ENCODE results near the gene AGK.

The AGK gene

DNA sequence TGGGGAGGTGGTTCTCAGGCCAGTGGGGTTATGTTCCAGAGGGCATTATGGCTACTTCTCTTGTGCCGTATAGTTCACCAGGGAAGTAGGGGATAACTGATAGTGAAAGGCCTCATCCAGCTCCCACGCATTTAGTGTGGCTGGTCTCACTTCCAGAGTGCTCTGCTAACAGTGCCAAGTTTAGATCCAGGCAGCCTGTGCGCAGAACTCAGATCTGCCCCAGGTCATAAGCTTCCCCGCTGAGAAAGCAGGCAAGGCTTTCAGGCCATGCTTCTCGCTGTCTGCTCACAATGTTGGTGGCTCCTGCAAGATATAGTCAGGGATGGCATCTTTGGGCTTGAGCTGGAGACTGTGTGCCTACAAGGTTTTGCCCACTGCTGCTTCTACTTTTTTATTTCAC, 11.3 kb downstream of the AGK start:
- H3K27me3 ChIP-seq (ENCODE audit: low read length), result no peaks in the 10 kb centered on the region
- H3K9me2 ChIP-seq (replicated peaks; ENCODE audit: insufficient read depth, low read length), result no peaks in the 10 kb centered on the region
- peaks cover 9% of the 10 kb centered on the region; the same call in 1 of the 2 replicates for H3K36me3 ChIP-seq (ENCODE audit: low read length)
- no peak overlapping the region for H3K9ac ChIP-seq (ENCODE audit: low read length)
- H3K4me3 ChIP-seq (ENCODE audit: insufficient read depth, low read length, poor library complexity, severe bottlenecking), result no peak overlapping the region
- no peak overlapping the region for H2AFZ ChIP-seq (ENCODE audit: low read depth, low read length, severe bottlenecking)
- TF ChIP-seq, protein P1, sequence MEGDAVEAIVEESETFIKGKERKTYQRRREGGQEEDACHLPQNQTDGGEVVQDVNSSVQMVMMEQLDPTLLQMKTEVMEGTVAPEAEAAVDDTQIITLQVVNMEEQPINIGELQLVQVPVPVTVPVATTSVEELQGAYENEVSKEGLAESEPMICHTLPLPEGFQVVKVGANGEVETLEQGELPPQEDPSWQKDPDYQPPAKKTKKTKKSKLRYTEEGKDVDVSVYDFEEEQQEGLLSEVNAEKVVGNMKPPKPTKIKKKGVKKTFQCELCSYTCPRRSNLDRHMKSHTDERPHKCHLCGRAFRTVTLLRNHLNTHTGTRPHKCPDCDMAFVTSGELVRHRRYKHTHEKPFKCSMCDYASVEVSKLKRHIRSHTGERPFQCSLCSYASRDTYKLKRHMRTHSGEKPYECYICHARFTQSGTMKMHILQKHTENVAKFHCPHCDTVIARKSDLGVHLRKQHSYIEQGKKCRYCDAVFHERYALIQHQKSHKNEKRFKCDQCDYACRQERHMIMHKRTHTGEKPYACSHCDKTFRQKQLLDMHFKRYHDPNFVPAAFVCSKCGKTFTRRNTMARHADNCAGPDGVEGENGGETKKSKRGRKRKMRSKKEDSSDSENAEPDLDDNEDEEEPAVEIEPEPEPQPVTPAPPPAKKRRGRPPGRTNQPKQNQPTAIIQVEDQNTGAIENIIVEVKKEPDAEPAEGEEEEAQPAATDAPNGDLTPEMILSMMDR (IDR thresholded peaks at IDR 0.05; ENCODE audit: insufficient read depth, low read length, poor library complexity, severe bottlenecking), result no peak
- TF ChIP-seq EZH2phosphoT487 (conservative IDR thresholded peaks at IDR 0.05; ENCODE audit: low read length), result no peak
- H4K20me1 ChIP-seq (ENCODE audit: low read depth, low read length), result no peaks in the 10 kb centered on the region
- H3F3A ChIP-seq (ENCODE audit: insufficient read depth), result no peaks in the 10 kb centered on the region
- peaks cover 7% of the 10 kb centered on the region; the same call in 1 of the 2 replicates for H3K9me3 ChIP-seq (ENCODE audit: insufficient read depth, low read length)
- no peak overlapping the region for H3K4me2 ChIP-seq (ENCODE audit: low read depth, low read length, poor library complexity, severe bottlenecking)
- H3K27ac ChIP-seq (ENCODE audit: low read depth, low read length), result no peak overlapping the region
- H3K79me2 ChIP-seq (ENCODE audit: insufficient read depth, low read length), result no peaks in the 10 kb centered on the region

DNA sequence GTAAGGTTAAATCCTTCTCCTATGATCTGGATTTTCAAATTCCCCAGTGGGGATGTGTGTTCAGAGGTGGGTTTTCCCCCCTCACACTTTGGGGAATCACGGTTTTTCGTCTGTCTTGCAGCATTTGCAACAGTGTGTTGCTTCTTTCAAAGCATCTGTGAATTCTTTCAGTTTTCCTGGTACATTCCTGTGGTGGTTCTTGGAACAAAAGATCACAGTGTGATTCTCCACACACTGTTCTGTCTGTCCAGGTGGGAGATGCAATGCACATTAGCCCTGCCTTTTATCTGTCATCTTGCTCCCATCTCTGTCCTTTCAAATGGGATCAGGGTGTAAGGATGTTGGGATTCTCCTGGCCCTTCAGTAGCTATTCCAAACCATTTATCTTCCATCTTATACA, 11.8 kb downstream of the AGK start:
- no peak overlapping the region for H3K9ac ChIP-seq (ENCODE audit: low read length)
- no peaks in the 10 kb centered on the region for H3K27me3 ChIP-seq (ENCODE audit: low read length)
- H3K9me2 ChIP-seq (replicated peaks; ENCODE audit: insufficient read depth, low read length), result no peaks in the 10 kb centered on the region
- H3K4me3 ChIP-seq (ENCODE audit: insufficient read depth, low read length, poor library complexity, severe bottlenecking), result no peak overlapping the region
- peaks cover 9% of the 10 kb centered on the region; the same call in 1 of the 2 replicates for H3K36me3 ChIP-seq (ENCODE audit: low read length)
- no peak for TF ChIP-seq EZH2phosphoT487 (conservative IDR thresholded peaks at IDR 0.05; ENCODE audit: low read length)
- TF ChIP-seq, protein P1 (IDR thresholded peaks at IDR 0.05; ENCODE audit: insufficient read depth, low read length, poor library complexity, severe bottlenecking), result no peak
- no peak overlapping the region for H3K4me2 ChIP-seq (ENCODE audit: low read depth, low read length, poor library complexity, severe bottlenecking)
- H3K9me3 ChIP-seq (ENCODE audit: insufficient read depth, low read length), result peaks cover 7% of the 10 kb centered on the region; the same call in 1 of the 2 replicates
- H3K27ac ChIP-seq (ENCODE audit: low read depth, low read length), result no peak overlapping the region
- no peak overlapping the region for H2AFZ ChIP-seq (ENCODE audit: low read depth, low read length, severe bottlenecking)
- H4K20me1 ChIP-seq (ENCODE audit: low read depth, low read length), result no peaks in the 10 kb centered on the region
- H3F3A ChIP-seq (ENCODE audit: insufficient read depth), result no peaks in the 10 kb centered on the region
- H3K79me2 ChIP-seq (ENCODE audit: insufficient read depth, low read length), result no peaks in the 10 kb centered on the region

DNA sequence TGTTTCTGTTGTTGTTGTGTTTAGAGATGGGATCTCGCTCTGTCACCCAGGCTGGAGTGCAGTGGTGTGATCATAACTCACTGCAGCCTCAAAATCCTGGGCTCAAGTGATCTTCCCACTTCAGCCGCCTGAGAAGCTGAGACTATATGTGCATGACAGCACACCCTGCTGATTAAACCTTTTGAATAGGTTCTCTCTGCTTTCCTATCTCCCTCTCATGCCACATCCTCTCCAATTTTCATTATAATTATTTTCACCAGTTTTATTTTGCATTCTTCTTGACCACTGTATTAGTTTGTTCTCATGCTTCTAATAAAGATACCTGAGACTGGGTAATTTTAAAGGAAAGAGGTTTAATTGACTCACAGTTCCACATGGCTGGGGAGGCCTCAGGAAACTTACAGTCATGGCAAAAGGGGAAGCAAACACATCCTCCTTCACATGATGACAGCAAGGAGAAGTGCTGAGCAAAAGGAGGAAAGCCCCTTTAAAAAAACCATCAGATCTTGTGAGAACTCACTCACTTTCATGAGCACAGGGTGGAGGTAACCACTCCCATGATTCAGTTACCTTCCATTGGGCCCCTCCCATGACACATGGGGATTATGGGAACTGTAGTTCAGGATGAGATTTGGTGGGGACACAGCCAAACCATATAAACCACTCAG, 12.9 kb downstream of the AGK start:
- H3K4me3 ChIP-seq (ENCODE audit: insufficient read depth, low read length, poor library complexity, severe bottlenecking), result no peak overlapping the region
- H3K4me2 ChIP-seq (ENCODE audit: low read depth, low read length, poor library complexity, severe bottlenecking), result no peak overlapping the region
- H3K36me3 ChIP-seq (ENCODE audit: low read length), result peaks cover 7% of the 10 kb centered on the region; the same call in 1 of the 2 replicates
- no peaks in the 10 kb centered on the region for H4K20me1 ChIP-seq (ENCODE audit: low read depth, low read length)
- H2AFZ ChIP-seq (ENCODE audit: low read depth, low read length, severe bottlenecking), result no peak overlapping the region
- no peaks in the 10 kb centered on the region for H3K27me3 ChIP-seq (ENCODE audit: low read length)
- 0 out of 2 replicates have a peak, but pooled peaks cover 2% of the 10 kb centered on the region for H3K9me3 ChIP-seq (ENCODE audit: insufficient read depth, low read length)
- no peaks in the 10 kb centered on the region for H3K79me2 ChIP-seq (ENCODE audit: insufficient read depth, low read length)
- no peak overlapping the region for H3K27ac ChIP-seq (ENCODE audit: low read depth, low read length)
- H3K9ac ChIP-seq (ENCODE audit: low read length), result no peak overlapping the region
- TF ChIP-seq, protein P1 (IDR thresholded peaks at IDR 0.05; ENCODE audit: insufficient read depth, low read length, poor library complexity, severe bottlenecking), result no peak
- no peak for TF ChIP-seq EZH2phosphoT487 (conservative IDR thresholded peaks at IDR 0.05; ENCODE audit: low read length)
- no peaks in the 10 kb centered on the region for H3K9me2 ChIP-seq (replicated peaks; ENCODE audit: insufficient read depth, low read length)
- no peaks in the 10 kb centered on the region for H3F3A ChIP-seq (ENCODE audit: insufficient read depth)

Measured in SU-DHL-6 (cell line).